GM18519 (cell line): ENCODE data around the gene GFPT1.

Experiments used
- ATAC-seq: cut with Tn5 transposase; IDR thresholded peaks from one replicate; pipeline ENCODE4 v1.9.1; 2021; ENCODE audit warnings: mild to moderate bottlenecking, moderate library complexity; ENCODE audit not compliant: unreplicated experiment, low FRiP score

Gene GFPT1

GRCh38 chr2:69335311-69335710, 51.7 kb downstream of the GFPT1 start:
- ATAC-seq = no peak

GRCh38 chr2:69333352-69333751, 53.7 kb downstream of the GFPT1 start:
- no peak for ATAC-seq

GRCh38 chr2:69330781-69331180, 56.2 kb downstream of the GFPT1 start:
- no peak for ATAC-seq

GRCh38 chr2:69322631-69323030, 64.4 kb downstream of the GFPT1 start:
- ATAC-seq = no peak

- no peak for ATAC-seq
These were observed 70.5 kb downstream of the GFPT1 start for GRCh38 chr2:69316550-69316949.

GRCh38 chr2:69315160-69315761, 71.8 kb downstream of the GFPT1 start:
- ATAC-seq = no peak

GRCh38 chr2:69311024-69311416, 76.0 kb downstream of the GFPT1 start:
- no peak for ATAC-seq

GRCh38 chr2:69310111-69311023, 76.7 kb downstream of the GFPT1 start:
- no peak for ATAC-seq

GRCh38 chr2:69309351-69310110, 77.5 kb downstream of the GFPT1 start:
- ATAC-seq = no peak

- no peak for ATAC-seq
These were observed 78.7 kb downstream of the GFPT1 start for GRCh38 chr2:69308338-69308737.

- peak; percentile 58 for ATAC-seq
These were observed 79.4 kb downstream of the GFPT1 start for GRCh38 chr2:69307579-69308064.

- ATAC-seq = peak; percentile 38
These were observed 80.0 kb downstream of the GFPT1 start for GRCh38 chr2:69306822-69307578.

- no peak for ATAC-seq
These were observed 80.6 kb downstream of the GFPT1 start for GRCh38 chr2:69306393-69306821.

GRCh38 chr2:69305712-69306392, 81.2 kb downstream of the GFPT1 start:
- ATAC-seq = no peak

GRCh38 chr2:69305166-69305565, 81.9 kb downstream of the GFPT1 start:
- ATAC-seq = no peak

GRCh38 chr2:69304656-69305055, 82.4 kb downstream of the GFPT1 start:
- ATAC-seq = no peak

GRCh38 chr2:69300650-69301049, 86.4 kb downstream of the GFPT1 start:
- ATAC-seq = no peak

- ATAC-seq = no peak
These were observed 87.1 kb downstream of the GFPT1 start for GRCh38 chr2:69299772-69300516.

- no peak for ATAC-seq
These were observed 88.2 kb downstream of the GFPT1 start for GRCh38 chr2:69298862-69299261.
